ENCODE measurements around the gene SHMT1. TPM values are rescaled to one million over a fixed set of nuclear protein-coding genes. Genes with fewer than 3 reads are reported as not detected.

The SHMT1 gene
- total RNA-seq, 2 experiments from 2014 or later = 46.7 to 51.0 TPM

DNA sequence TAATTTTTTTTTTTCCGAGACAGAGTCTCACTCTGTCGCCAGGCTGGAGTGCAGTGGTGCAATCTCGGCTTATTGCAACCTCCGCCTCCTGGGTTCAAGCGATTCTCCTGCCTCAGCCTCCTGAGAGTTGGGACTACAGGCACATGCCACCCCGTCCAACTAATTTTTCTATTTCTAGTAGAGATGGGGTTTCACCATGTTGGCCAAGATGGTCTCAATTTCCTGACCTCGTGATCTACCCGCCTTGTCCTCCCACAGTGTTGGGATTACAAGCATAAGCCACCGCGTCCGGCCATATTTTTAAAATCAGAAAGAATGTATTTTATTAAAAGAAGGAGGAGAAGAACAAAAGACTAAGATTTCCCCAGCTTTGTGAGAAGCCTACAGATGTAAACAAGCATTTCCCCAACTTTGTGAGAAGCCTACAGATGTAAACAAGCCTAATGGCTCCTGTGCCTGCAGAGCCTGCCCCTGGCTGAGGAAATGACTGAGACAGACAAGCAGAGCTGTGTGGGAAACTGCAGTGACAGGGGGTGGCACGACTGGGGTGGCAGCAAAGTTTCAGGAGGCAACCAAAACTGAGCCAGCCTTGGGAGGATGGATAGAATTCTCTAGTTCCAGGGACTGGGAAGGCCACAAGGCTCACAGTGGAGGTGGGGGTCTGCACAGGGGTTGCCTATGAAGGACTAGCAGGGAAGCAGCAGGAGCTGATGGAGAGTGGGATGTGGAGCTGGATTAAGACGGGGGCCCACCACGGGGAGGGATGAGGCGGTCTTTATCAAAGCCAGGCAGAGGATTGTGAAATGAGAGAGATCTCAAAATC is 71.4 kb downstream of the SHMT1 start:
- H3K27ac Mint-ChIP-seq = no peak overlapping the region
- intact Hi-C loops (cut with micrococcal nuclease) = no loop called here
- CTCF ChIA-PET = no interaction called here

GRCh38 chr17:18285296-18285695 is 78.1 kb downstream of the SHMT1 start:
- peaks cover 47% of the 10 kb centered on the region for H3K36me3 Mint-ChIP-seq (ENCODE audit: low read depth)
- DNase-seq = no peak
- no peaks in the 10 kb centered on the region for H3K27me3 Mint-ChIP-seq (ENCODE audit: low read depth)
- intact Hi-C loops (cut with micrococcal nuclease) = no loop called here
- H3K27ac Mint-ChIP-seq = peak overlapping the region; percentile 20
- no peak overlapping the region for H3K4me3 Mint-ChIP-seq
- no peaks in the 10 kb centered on the region for H3K9me3 Mint-ChIP-seq
- CTCF ChIA-PET = interaction anchor here (1.1 kb wide), 1 partner anchor 80 kb away, joined by 3 read pairs; no protein-coding TSS in a partner anchor
- H3K4me1 Mint-ChIP-seq (ENCODE audit: low read depth) = no peaks in the 10 kb centered on the region

More for the DNA sequence above, 71.4 kb downstream of the SHMT1 start:
- H3K9me3 Mint-ChIP-seq = no peaks in the 10 kb centered on the region
- no peaks in the 10 kb centered on the region for H3K4me1 Mint-ChIP-seq (ENCODE audit: low read depth)
- H3K4me3 Mint-ChIP-seq = no peak overlapping the region
- H3K27me3 Mint-ChIP-seq (ENCODE audit: low read depth) = no peaks in the 10 kb centered on the region
- DNase-seq = no peak
- H3K36me3 Mint-ChIP-seq (ENCODE audit: low read depth) = peaks cover 50% of the 10 kb centered on the region

DNA sequence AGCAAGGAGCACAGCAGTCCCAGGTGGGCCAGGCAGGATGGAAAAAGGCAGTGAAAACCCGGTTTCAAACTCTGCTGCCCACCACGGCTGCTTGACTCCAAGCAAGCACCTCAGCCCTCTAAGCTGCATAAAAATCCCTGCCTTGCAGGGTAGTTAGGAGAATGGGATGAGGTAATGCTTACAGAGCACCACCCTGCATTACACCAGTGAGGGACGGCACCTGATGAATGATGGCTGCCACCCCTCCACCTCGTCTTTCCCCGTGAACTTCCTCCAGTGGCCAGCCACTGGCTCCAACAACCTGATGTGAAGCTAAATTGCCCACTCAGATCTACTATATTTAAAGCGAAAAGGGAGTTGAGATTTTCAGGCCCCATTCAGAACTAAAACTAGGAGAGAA is 81.6 kb downstream of the SHMT1 start:
- intact Hi-C loops (cut with micrococcal nuclease) = no loop called here
- no peak for DNase-seq
- Mint-ChIP-seq H3K27me3 (ENCODE audit: low read depth) (no peaks in the 10 kb centered on the region), H3K36me3 (ENCODE audit: low read depth) (peaks cover 38% of the 10 kb centered on the region), H3K4me3 (no peak overlapping the region), H3K9me3 (no peaks in the 10 kb centered on the region), H3K27ac (no peak overlapping the region), H3K4me1 (ENCODE audit: low read depth) (no peaks in the 10 kb centered on the region)
- CTCF ChIA-PET = no interaction called here

DNA sequence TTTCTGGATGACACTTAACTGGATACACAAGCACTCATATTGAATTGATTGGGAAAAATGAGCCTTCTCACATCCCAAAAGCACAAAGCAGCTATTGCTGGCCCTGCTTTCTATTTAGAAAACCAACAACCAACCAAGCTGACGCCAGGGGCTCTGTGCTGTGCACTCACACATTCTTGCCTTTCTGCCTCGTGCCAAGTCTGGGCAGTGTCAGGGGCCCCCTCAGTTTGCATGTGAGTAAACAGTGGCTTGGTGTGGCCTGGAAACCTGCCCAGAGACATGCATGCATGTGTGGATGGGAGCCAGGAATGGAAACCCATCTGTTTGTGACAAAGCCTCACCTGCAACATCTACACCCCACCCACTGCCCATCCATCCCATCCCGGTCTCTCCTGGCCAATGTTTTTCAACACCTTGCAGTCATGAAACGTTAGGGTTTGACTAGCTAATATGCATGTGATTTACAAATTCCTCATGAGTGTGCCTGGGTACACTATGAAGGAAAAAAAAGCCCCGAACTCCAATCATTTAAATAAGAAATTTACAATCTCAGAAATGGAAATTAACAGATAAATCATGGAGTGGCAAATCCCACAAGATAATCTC is 82.5 kb downstream of the SHMT1 start:
- intact Hi-C loops (cut with micrococcal nuclease) = no loop called here
- Mint-ChIP-seq H3K9me3 (no peaks in the 10 kb centered on the region), H3K36me3 (ENCODE audit: low read depth) (peaks cover 41% of the 10 kb centered on the region), H3K27me3 (ENCODE audit: low read depth) (no peaks in the 10 kb centered on the region), H3K4me1 (ENCODE audit: low read depth) (no peaks in the 10 kb centered on the region), H3K27ac (no peak overlapping the region), H3K4me3 (no peak overlapping the region)
- CTCF ChIA-PET = interaction anchor here (1.2 kb wide), 1 partner anchor 16 kb away, joined by 4 read pairs; no protein-coding TSS in a partner anchor
- DNase-seq = no peak

DNA sequence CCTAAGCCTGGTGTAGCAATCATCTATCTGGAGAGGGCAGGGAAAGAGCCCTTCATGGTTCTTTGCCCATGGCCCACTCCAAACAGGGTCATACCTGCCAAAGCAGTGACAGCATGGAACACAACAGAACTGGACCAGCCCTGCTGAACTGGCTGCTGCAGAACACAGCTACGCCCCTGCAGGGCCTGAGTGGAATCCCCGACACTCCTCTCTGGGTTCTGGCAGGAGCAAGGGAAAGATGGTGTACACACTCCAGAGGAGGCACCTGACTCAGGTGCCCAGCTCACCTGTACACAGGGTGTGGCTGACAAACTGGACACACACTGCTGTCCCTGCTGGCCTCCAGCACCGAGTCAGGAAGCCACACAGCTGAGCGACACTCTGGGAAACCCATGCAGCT is 83.1 kb downstream of the SHMT1 start:
- Mint-ChIP-seq H3K4me1 (ENCODE audit: low read depth) (no peaks in the 10 kb centered on the region), H3K36me3 (ENCODE audit: low read depth) (peaks cover 35% of the 10 kb centered on the region), H3K4me3 (no peak overlapping the region), H3K9me3 (no peaks in the 10 kb centered on the region), H3K27me3 (ENCODE audit: low read depth) (no peaks in the 10 kb centered on the region), H3K27ac (no peak overlapping the region)
- CTCF ChIA-PET = interaction anchor here (1.2 kb wide), 1 partner anchor 15 kb away, joined by 4 read pairs; no protein-coding TSS in a partner anchor
- DNase-seq = no peak
- intact Hi-C loops (cut with micrococcal nuclease) = no loop called here

DNA sequence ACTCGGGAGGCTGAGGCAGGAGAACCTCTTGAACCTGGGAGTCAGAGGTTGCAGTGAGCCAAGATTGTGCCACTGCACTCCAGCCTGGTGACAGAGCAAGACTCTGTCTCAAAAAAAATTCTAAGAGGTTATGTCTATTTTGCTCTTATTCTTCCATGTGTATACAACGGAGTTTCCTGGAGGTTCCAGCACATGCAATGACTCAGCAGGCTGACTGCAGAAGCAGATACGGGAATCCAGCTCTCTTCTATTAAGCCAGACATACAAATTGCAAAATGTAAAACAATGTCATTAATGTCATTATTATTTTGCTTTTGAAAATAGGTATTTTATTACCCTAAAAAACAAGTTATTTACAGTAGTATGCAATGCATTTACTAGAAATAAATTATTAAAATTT is 84.5 kb downstream of the SHMT1 start:
- no peak overlapping the region for H3K4me3 Mint-ChIP-seq
- intact Hi-C loops (cut with micrococcal nuclease) = no loop called here
- CTCF ChIA-PET = no interaction called here
- no peaks in the 10 kb centered on the region for H3K9me3 Mint-ChIP-seq
- H3K27ac Mint-ChIP-seq = no peak overlapping the region
- H3K4me1 Mint-ChIP-seq (ENCODE audit: low read depth) = no peaks in the 10 kb centered on the region
- no peaks in the 10 kb centered on the region for H3K27me3 Mint-ChIP-seq (ENCODE audit: low read depth)
- peaks cover 27% of the 10 kb centered on the region for H3K36me3 Mint-ChIP-seq (ENCODE audit: low read depth)
- DNase-seq = no peak

Small RNA genes within 50 kb of the gene (microRNA-seq; reads per million reads assigned to microRNA genes)
- not detected for gene MIR6778 (ENCODE audit: borderline microRNAs expressed, borderline replicate concordance)

Other genes starting within 250 kb of the SHMT1 start
- 10 to 100 TPM; 83.4 to 86.7 TPM for gene ALKBH5, start 179.7 kb downstream of the SHMT1 start, total RNA-seq
- 10 to 100 TPM; 14.8 to 15.0 TPM for gene LLGL1, start 137.9 kb downstream of the SHMT1 start, total RNA-seq
- gene FLII, start 104.8 kb downstream of the SHMT1 start, total RNA-seq = 100 to 1,000 TPM; 326 to 328 TPM
- gene MIEF2, start 102.9 kb downstream of the SHMT1 start, total RNA-seq = 1 to 10 TPM; 6.0 to 7.1 TPM
- gene TOP3A, start 48.6 kb downstream of the SHMT1 start, total RNA-seq = 10 to 100 TPM; 59.0 to 59.5 TPM
- 1 to 10 TPM; 8.5 to 8.8 TPM for gene SMCR8, start 48.3 kb downstream of the SHMT1 start, total RNA-seq
- gene EVPLL, start 14.2 kb upstream of the SHMT1 start, total RNA-seq = not detected
- gene LGALS9C, start 113.2 kb upstream of the SHMT1 start, total RNA-seq = under 1 TPM; 0.45 to 0.54 TPM